ENCODE results near the gene NUP62. TPM values are rescaled to one million over a fixed set of nuclear protein-coding genes. Genes with fewer than 3 reads are reported as not detected.
"Not testable (repeated sequence)": the region's sequence is repeated elsewhere in the genome, so short reads cannot be mapped to it uniquely, and the experiment has no call there.

The NUP62 gene
- total and polyA plus RNA-seq, 7 donors: 21.1 to 46.8 (median 40.0) TPM

- no peak for DNase-seq
Measured at GRCh38 chr19:49968279-49968922, 39.1 kb upstream of the NUP62 start.

GRCh38 chr19:49960980-49961379 is 31.7 kb upstream of the NUP62 start, which contains the start of gene SIGLEC11:
Gene SIGLEC11 (minus strand): TSS chr19:49961172. CDS start chr19:49961081, 91 bp downstream.
- H3K4me3 ChIP-seq; intact Hi-C loops (cut with DNase I); H3K9me3 ChIP-seq; H3K36me3 ChIP-seq (ENCODE audit: insufficient read depth in 1 of 2, low read depth in 1 of 2); ATAC-seq; DNase-seq; H3K27ac ChIP-seq; H3K4me1 ChIP-seq; H3K27me3 ChIP-seq (ENCODE audit: insufficient read depth in 3 of 3, low read length in 2 of 3): not testable (repeated sequence)
- 54 to 62% (median 57%) methylated on average over 5 of the region's 10 CpGs for WGBS, 3 donors

More at GRCh38 chr19:49968279-49968922, 39.1 kb upstream of the NUP62 start:
- 73 to 84% (median 81%) methylated on average over 5 of the region's 5 CpGs for WGBS, 3 donors
- intact Hi-C loops (cut with DNase I): no loop called here
- Histone ChIP-seq H3K27ac (no peak overlapping the region), H3K27me3 (ENCODE audit: insufficient read depth in 3 of 3, low read length in 2 of 3) (peaks cover 0 to 22% (median 0%) of the 10 kb centered on the region in 3 donors), H3K4me3 (no peak overlapping the region), H3K4me1 (no peaks in the 10 kb centered on the region), H3K36me3 (ENCODE audit: insufficient read depth in 1 of 2, low read depth in 1 of 2) (no peaks in the 10 kb centered on the region), H3K9me3 (no peaks in the 10 kb centered on the region)
- no peak for ATAC-seq
- no peak for TF ChIP-seq CTCF (IDR thresholded peaks at IDR 0.05)

- H3K4me3 ChIP-seq; intact Hi-C loops (cut with DNase I); ATAC-seq; H3K27ac ChIP-seq; DNase-seq; H3K36me3 ChIP-seq (ENCODE audit: insufficient read depth in 1 of 2, low read depth in 1 of 2); H3K9me3 ChIP-seq; H3K4me1 ChIP-seq: not testable (repeated sequence)
- 8 to 20% methylated on average over 1 to 2 of the region's 12 CpGs; no CpG with 5 or more reads in 1 of the 3 donors for WGBS, 3 donors
- H3K27me3 ChIP-seq (ENCODE audit: insufficient read depth in 3 of 3, low read length in 2 of 3): peaks cover 0 to 13% (median 3%) of the 10 kb centered on the region in 3 donors
Measured at GRCh38 chr19:49959892-49960291, 30.6 kb upstream of the NUP62 start.

- H3K27ac ChIP-seq; H3K4me1 ChIP-seq; H3K36me3 ChIP-seq (ENCODE audit: insufficient read depth in 1 of 2, low read depth in 1 of 2); ATAC-seq; intact Hi-C loops (cut with DNase I); H3K9me3 ChIP-seq; DNase-seq; H3K4me3 ChIP-seq: not testable (repeated sequence)
- peaks cover 0 to 11% (median 3%) of the 10 kb centered on the region in 3 donors for H3K27me3 ChIP-seq (ENCODE audit: insufficient read depth in 3 of 3, low read length in 2 of 3)
- 55 to 58% (median 56%) methylated on average over 9 to 13 of the region's 13 CpGs for WGBS, 3 donors
Measured at GRCh38 chr19:49958596-49958995, 29.3 kb upstream of the NUP62 start.

DNA sequence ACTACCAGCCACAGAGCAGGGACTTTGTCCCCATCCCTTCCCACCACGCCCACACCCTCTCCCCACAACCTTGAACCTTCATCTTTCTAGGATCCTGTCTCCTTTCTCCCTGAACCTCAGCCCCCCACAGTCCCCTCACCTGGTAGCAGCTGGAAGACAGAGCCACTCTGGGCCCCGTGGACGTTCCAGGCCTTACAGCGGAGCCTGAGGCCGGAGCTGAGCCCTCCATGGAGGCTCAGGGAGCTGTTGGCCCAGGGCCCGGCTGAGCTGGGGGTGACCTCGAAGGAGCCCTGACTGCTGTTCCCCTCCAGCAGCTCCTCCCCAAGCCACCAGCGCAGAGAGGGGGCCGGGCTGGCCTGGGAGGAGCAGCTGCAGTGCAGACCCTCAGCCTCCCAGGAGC is 28.8 kb upstream of the NUP62 start:
- H3K4me3 ChIP-seq; DNase-seq; H3K9me3 ChIP-seq; intact Hi-C loops (cut with DNase I); H3K4me1 ChIP-seq; H3K36me3 ChIP-seq (ENCODE audit: insufficient read depth in 1 of 2, low read depth in 1 of 2); H3K27ac ChIP-seq; H3K27me3 ChIP-seq (ENCODE audit: insufficient read depth in 3 of 3, low read length in 2 of 3); ATAC-seq: not testable (repeated sequence)
- WGBS, 3 donors: 27 to 53% (median 50%) methylated on average over 8 to 9 of the region's 9 CpGs

DNA sequence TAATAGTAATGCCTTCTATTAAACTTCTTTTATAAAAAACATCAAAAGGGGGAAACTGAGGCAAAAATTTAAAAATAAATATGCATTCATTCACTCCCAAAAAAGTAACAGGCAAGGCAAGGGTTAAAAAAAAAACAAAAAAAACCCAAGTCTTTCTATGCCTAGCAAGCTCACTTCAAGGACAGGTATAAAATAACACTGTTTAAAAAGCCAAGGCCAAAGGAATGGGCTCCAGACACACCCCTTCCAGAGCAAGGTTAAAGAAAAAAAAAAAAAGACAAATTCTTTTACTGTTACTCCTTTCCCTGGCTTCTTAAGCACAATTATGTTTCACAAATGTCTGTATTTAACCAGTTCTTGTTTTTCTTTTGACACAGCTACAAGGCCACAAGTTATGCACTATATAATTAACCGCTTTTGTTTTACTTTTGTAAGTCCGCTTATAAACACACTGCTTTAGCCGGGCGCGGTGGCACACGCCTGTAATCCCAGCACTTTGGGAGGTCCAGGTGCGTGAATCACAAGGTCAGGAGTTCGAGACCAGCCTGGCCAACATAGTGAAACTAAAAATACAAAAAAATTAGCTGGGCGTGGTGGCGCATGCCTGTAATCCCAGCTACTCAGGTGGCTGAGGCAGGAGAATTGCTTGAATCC is 28.1 kb upstream of the NUP62 start:
- DNase-seq: no peak
- WGBS, 3 donors: 86 to 88% (median 87%) methylated on average over 10 of the region's 10 CpGs
- Histone ChIP-seq H3K9me3 (no peaks in the 10 kb centered on the region), H3K4me3 (no peak overlapping the region), H3K27me3 (ENCODE audit: insufficient read depth in 3 of 3, low read length in 2 of 3) (peaks cover 0 to 12% (median 0%) of the 10 kb centered on the region in 3 donors), H3K36me3 (ENCODE audit: insufficient read depth in 1 of 2, low read depth in 1 of 2) (no peaks in the 10 kb centered on the region), H3K27ac (no peak overlapping the region), H3K4me1 (peaks cover 4% of the 10 kb centered on the region)
- TF ChIP-seq CTCF (IDR thresholded peaks at IDR 0.05): no peak
- intact Hi-C loops (cut with DNase I): no loop called here
- ATAC-seq: no peak
